Measurements from ENCODE around the gene CMTM1.
"Not testable (repeated sequence)": the region's sequence is repeated elsewhere in the genome, so short reads cannot be mapped to it uniquely, and the experiment has no call there.

- TF ChIP-seq, protein P1, sequence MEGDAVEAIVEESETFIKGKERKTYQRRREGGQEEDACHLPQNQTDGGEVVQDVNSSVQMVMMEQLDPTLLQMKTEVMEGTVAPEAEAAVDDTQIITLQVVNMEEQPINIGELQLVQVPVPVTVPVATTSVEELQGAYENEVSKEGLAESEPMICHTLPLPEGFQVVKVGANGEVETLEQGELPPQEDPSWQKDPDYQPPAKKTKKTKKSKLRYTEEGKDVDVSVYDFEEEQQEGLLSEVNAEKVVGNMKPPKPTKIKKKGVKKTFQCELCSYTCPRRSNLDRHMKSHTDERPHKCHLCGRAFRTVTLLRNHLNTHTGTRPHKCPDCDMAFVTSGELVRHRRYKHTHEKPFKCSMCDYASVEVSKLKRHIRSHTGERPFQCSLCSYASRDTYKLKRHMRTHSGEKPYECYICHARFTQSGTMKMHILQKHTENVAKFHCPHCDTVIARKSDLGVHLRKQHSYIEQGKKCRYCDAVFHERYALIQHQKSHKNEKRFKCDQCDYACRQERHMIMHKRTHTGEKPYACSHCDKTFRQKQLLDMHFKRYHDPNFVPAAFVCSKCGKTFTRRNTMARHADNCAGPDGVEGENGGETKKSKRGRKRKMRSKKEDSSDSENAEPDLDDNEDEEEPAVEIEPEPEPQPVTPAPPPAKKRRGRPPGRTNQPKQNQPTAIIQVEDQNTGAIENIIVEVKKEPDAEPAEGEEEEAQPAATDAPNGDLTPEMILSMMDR (IDR thresholded peaks at IDR 0.05; ENCODE audit: low read length): not testable (repeated sequence)
- TF ChIP-seq EZH2 (optimal IDR thresholded peaks at IDR 0.05; ENCODE audit: low read depth, low read length): not testable (repeated sequence)
These were observed 61.6 kb downstream of the CMTM1 start for GRCh38 chr16:66627611-66628378.
